Lung (tissue), 12 donors: ENCODE data around the gene DIDO1. TPM values are rescaled to one million over a fixed set of nuclear protein-coding genes. Genes with fewer than 3 reads are reported as not detected.

Source experiments
- ATAC-seq: fragments of 200-7000 bp; cut with Tn5 transposase; one replicate; pipeline ENCODE4 v1.9.1; 2020; ENCODE audit warnings: moderate number of reproducible peaks; ENCODE audit not compliant: insufficient read depth, low FRiP score
- DNase-seq, 3 donors: peaks; one replicate each; pipeline ENCODE4 v3.0.0-alpha.2; 2013 to 2017
- H3K27ac ChIP-seq, 2 donors: one replicate each; pipeline ENCODE4 v1.5.1; 2013; ENCODE audit warnings: mild to moderate bottlenecking in 2 of 2, moderate library complexity in 2 of 2, control low read depth in 1 of 2, inconsistent platforms in 1 of 2, low read depth in 1 of 2, low read length in 1 of 2
- H3K27me3 ChIP-seq, 3 donors: one replicate each; pipeline ENCODE4 v1.5.1; 2013; ENCODE audit warnings: low read length in 2 of 3; ENCODE audit not compliant: control insufficient read depth in 3 of 3, insufficient read depth in 3 of 3
- H3K36me3 ChIP-seq, 4 donors: one replicate each; pipeline ENCODE4 v1.5.1; 2013; ENCODE audit warnings: low read length in 4 of 4, mild to moderate bottlenecking in 1 of 4, moderate library complexity in 1 of 4; ENCODE audit not compliant: control insufficient read depth in 4 of 4, insufficient read depth in 4 of 4
- H3K4me1 ChIP-seq, 5 donors: one replicate each; pipeline ENCODE4 v1.5.1; 2013; ENCODE audit warnings: low read length in 5 of 5, mild to moderate bottlenecking in 2 of 5, moderate library complexity in 1 of 5; ENCODE audit not compliant: control insufficient read depth in 5 of 5, insufficient read depth in 5 of 5
- H3K4me3 ChIP-seq: one replicate; pipeline ENCODE4 v1.5.1; 2013; ENCODE audit warnings: mild to moderate bottlenecking, control low read depth, moderate library complexity
- H3K9ac ChIP-seq, 2 donors: one replicate each; pipeline ENCODE4 v1.5.1; 2013; ENCODE audit warnings: low read length in 2 of 2, control low read depth in 1 of 2; ENCODE audit not compliant: insufficient read depth in 1 of 2
- H3K9me3 ChIP-seq, 4 donors: one replicate each; pipeline ENCODE4 v1.5.1; 2013; ENCODE audit warnings: low read length in 3 of 4, mild to moderate bottlenecking in 1 of 4, moderate library complexity in 1 of 4; ENCODE audit not compliant: control insufficient read depth in 4 of 4, insufficient read depth in 3 of 4
- CTCF ChIP-seq: IDR thresholded peaks from 2 replicates; pipeline ENCODE4 v1.5.1; 2012; ENCODE audit warnings: mild to moderate bottlenecking; ENCODE audit errors: control extremely low read depth, extremely low read depth
- WGBS, 2 donors: extraction: QIAGEN DNeasy Blood & Tissue Kit; methylation state at CpG; one replicate each; pipeline ENCODE4 v1.1.7; 2013; 5-methylcytosine and 5-hydroxymethylcytosine counted together
- polyA plus RNA-seq, 2 donors: library from polyadenylated mRNA; stranded (reverse); fragments of 200-250 nt; gene quantifications; one replicate each; pipeline ENCODE4 v1.2.1, GENCODE V29; 2013
- total RNA-seq, 2 donors: library from RNA; depleted of rRNA in 1 of 2; stranded (reverse); fragments of >200 nt in 1 of 2; gene quantifications; one replicate each; pipeline ENCODE4 v1.2.1, GENCODE V29; 2014 to 2021
- donor health status: control.
- donor health status: control.
- donor health status: Bipolar disorder and iron deficiency.
- donor health status: healthy.
- donor health status: DM: yes; HTN: yes; CAD: no.

The DIDO1 gene
- total and polyA plus RNA-seq, 4 donors = 19.6 to 71.2 (median 35.8) TPM

- Histone ChIP-seq H3K4me3 (no peak overlapping the region), H3K4me1 (no peaks in the 10 kb centered on the region), H3K27ac (no peak overlapping the region), H3K36me3 (peaks cover 6 to 50% (median 10%) of the 10 kb centered on the region in 4 donors), H3K27me3 (no peaks in the 10 kb centered on the region), H3K9me3 (no peaks in the 10 kb centered on the region), H3K9ac (no peak overlapping the region)
- TF ChIP-seq CTCF = no peak
- ATAC-seq (no peak), DNase-seq (no peak)
- WGBS, 2 donors = 86 to 90% methylated on average over 20 of the region's 20 CpGs
Observed at GRCh38 chr20:62885046-62885895, 41.0 kb downstream of the DIDO1 start.

- H3K4me3 ChIP-seq = no peak overlapping the region
- H3K9me3 ChIP-seq = no peaks in the 10 kb centered on the region
- no peak overlapping the region for H3K9ac ChIP-seq
- H3K4me1 ChIP-seq = no peaks in the 10 kb centered on the region
- DNase-seq (no peak), ATAC-seq (no peak)
- peaks cover 0 to 1% (median 0%) of the 10 kb centered on the region in 3 donors for H3K27me3 ChIP-seq
- WGBS, 2 donors = 77 to 83% methylated on average over 8 of the region's 8 CpGs
- TF ChIP-seq CTCF = no peak
- H3K27ac ChIP-seq = no peak overlapping the region
- H3K36me3 ChIP-seq = peaks cover 6 to 48% (median 10%) of the 10 kb centered on the region in 4 donors
Observed at GRCh38 chr20:62884556-62884955, 41.7 kb downstream of the DIDO1 start.

GRCh38 chr20:62882426-62882825, 43.9 kb downstream of the DIDO1 start:
- 92 to 94% methylated on average over 15 of the region's 15 CpGs for WGBS, 2 donors
- Histone ChIP-seq H3K4me3 (no peak overlapping the region), H3K27me3 (peaks cover 0 to 13% (median 0%) of the 10 kb centered on the region in 3 donors), H3K4me1 (peaks cover 0 to 10% (median under 1%) of the 10 kb centered on the region in 5 donors), H3K36me3 (peaks cover 0 to 31% (median 4%) of the 10 kb centered on the region in 4 donors), H3K9ac (no peak overlapping the region), H3K27ac (no peak overlapping the region), H3K9me3 (no peaks in the 10 kb centered on the region)
- no peak for TF ChIP-seq CTCF
- ATAC-seq (no peak), DNase-seq (no peak)
